SK-N-SH (cell line): ENCODE data around the gene GRIN1. TPM values are rescaled to one million over a fixed set of nuclear protein-coding genes. Genes with fewer than 3 reads are reported as not detected.

Experiments
- CTCF ChIA-PET: fragments of 300-600, 350-600 bp; formaldehyde crosslinking; extraction: SDS; loops from one replicate; lab custom pipeline; 2021; lab: Yijun Ruan, JAX
- POLR2A ChIA-PET: fragments of 350-600 bp; sonication (Branson Sonifier 250); formaldehyde crosslinking; extraction: SDS; loops from one replicate; lab custom pipeline; 2020; ENCODE audit warnings: antibody characterized with exemption, inconsistent platforms; lab: Yijun Ruan, JAX
- DNase-seq: peaks from one replicate; pipeline ENCODE4 v3.0.0; 2012
- H2AFZ ChIP-seq: fragments of 200-600 bp; sonication (generic); 2 replicates; pipeline ENCODE4 v1.8.1; 2016; ENCODE audit warnings: antibody characterized with exemption, mild to moderate bottlenecking, low read depth
- H3F3A ChIP-seq: fragments of 200-600 bp; sonication (generic); replicated peaks from 2 replicates; pipeline ENCODE3; 2016; ENCODE audit warnings: antibody characterized with exemption, mild to moderate bottlenecking; ENCODE audit not compliant: insufficient read depth
- H3K27ac ChIP-seq, 2 experiments: fragments of 200-500 bp in 1 of 2; fragments of 200-600 bp in 1 of 2; sonication (Bioruptor generic) in 1 of 2; sonication (generic), shearing (Covaris generic) in 1 of 2; 2 replicates each; pipeline versions ENCODE4 v1.5.1 to v1.6.1; 2014 to 2016; ENCODE audit warnings: low read depth in 2 of 2, inconsistent platforms in 1 of 2, low read length in 1 of 2, mild to moderate bottlenecking in 1 of 2, mixed read lengths in 1 of 2
- H3K27me3 ChIP-seq: fragments of 200-600 bp; sonication (generic), shearing (Covaris generic); 2 replicates; pipeline ENCODE4 v1.6.1; 2016; ENCODE audit warnings: mixed run types; ENCODE audit not compliant: insufficient read depth
- H3K36me3 ChIP-seq, 2 experiments: fragments of 200-500 bp in 1 of 2; fragments of 200-600 bp in 1 of 2; sonication (Bioruptor generic) in 1 of 2; sonication (generic) in 1 of 2; replicated peaks in 1 of 2; 2 replicates each; pipeline versions ENCODE3 to v1.5.1; 2014 to 2016; ENCODE audit warnings: low read length in 1 of 2, mild to moderate bottlenecking in 1 of 2; ENCODE audit not compliant: insufficient read depth in 2 of 2, control insufficient read depth in 1 of 2
- H3K4me1 ChIP-seq, 2 experiments: fragments of 200-500 bp in 1 of 2; fragments of 200-600 bp in 1 of 2; sonication (Bioruptor generic) in 1 of 2; sonication (generic), shearing (Covaris generic) in 1 of 2; 2 replicates each; pipeline versions ENCODE4 v1.5.1 to v1.6.1; 2014 to 2016; ENCODE audit warnings: low read depth in 1 of 2, low read length in 1 of 2, mixed run types in 1 of 2; ENCODE audit not compliant: insufficient read depth in 2 of 2, control insufficient read depth in 1 of 2
- H3K4me2 ChIP-seq: fragments of 200-600 bp; sonication (generic), shearing (Covaris generic); 2 replicates; pipeline ENCODE4 v1.6.1; 2017; ENCODE audit warnings: mixed run types
- H3K4me3 ChIP-seq, 2 experiments: fragments of 200-500 bp in 1 of 2; fragments of 200-600 bp in 1 of 2; sonication (Bioruptor generic) in 1 of 2; sonication (generic), shearing (Covaris generic) in 1 of 2; 2 replicates each; pipeline versions ENCODE4 v1.5.1 to v1.8.1; 2014 to 2016; ENCODE audit warnings: low read depth in 2 of 2, inconsistent platforms in 1 of 2, low read length in 1 of 2, mild to moderate bottlenecking in 1 of 2, mixed read lengths in 1 of 2, moderate library complexity in 1 of 2
- H3K79me2 ChIP-seq: fragments of 200-600 bp; sonication (generic); 2 replicates; pipeline ENCODE4 v1.8.1; 2017; ENCODE audit warnings: mild to moderate bottlenecking; ENCODE audit not compliant: insufficient read depth
- H3K9ac ChIP-seq: fragments of 200-600 bp; sonication (generic); 2 replicates; pipeline ENCODE4 v1.6.1; 2017; ENCODE audit warnings: mixed run types
- H3K9me2 ChIP-seq: fragments of 200-600 bp; sonication (generic); 2 replicates; pipeline ENCODE4 v1.6.1; 2017; ENCODE audit warnings: mixed run types
- H3K9me3 ChIP-seq: fragments of 200-600 bp; sonication (generic); 2 replicates; pipeline ENCODE4 v1.6.1; 2017; ENCODE audit warnings: mixed run types, mild to moderate bottlenecking, moderate library complexity
- H4K20me1 ChIP-seq: fragments of 200-600 bp; sonication (generic); 2 replicates; pipeline ENCODE4 v1.6.1; 2017; ENCODE audit warnings: mild to moderate bottlenecking, mixed run types; ENCODE audit not compliant: insufficient read depth
- CHD2 ChIP-seq: fragments of 150-350 bp; IDR thresholded peaks from 2 replicates; pipeline ENCODE4 v1.6.1; 2018; ENCODE audit warnings: low read length; ENCODE audit not compliant: partially characterized antibody
- ELF1 ChIP-seq: IDR thresholded peaks from 2 replicates; pipeline ENCODE4 v1.4.0; 2012
- EP300 ChIP-seq, 2 experiments: IDR thresholded peaks; 2 replicates each; pipeline versions ENCODE4 v1.4.0 to v1.6.1; 2012; ENCODE audit warnings: borderline replicate concordance in 1 of 2, low read depth in 1 of 2, low read length in 1 of 2
- RCOR1 ChIP-seq: fragments of 150-350 bp; IDR thresholded peaks from 2 replicates; pipeline ENCODE4 v1.6.1; 2017; ENCODE audit warnings: antibody characterized with exemption, low read length
- RXRA ChIP-seq: IDR thresholded peaks from 2 replicates; pipeline ENCODE4 v1.4.0; 2012; ENCODE audit warnings: low read depth, mild to moderate bottlenecking, borderline replicate concordance
- TAF1 ChIP-seq: IDR thresholded peaks from 2 replicates; pipeline ENCODE4 v1.6.1; 2012; ENCODE audit warnings: low read depth, mild to moderate bottlenecking, low read length, moderate library complexity, borderline replicate concordance
- TCF12 ChIP-seq: IDR thresholded peaks from 2 replicates; pipeline ENCODE4 v1.4.0; 2012
- TEAD4 ChIP-seq: IDR thresholded peaks from 2 replicates; pipeline ENCODE4 v1.4.0; 2012; ENCODE audit warnings: mild to moderate bottlenecking, borderline replicate concordance; ENCODE audit not compliant: insufficient read depth
- USF1 ChIP-seq: IDR thresholded peaks from 2 replicates; pipeline ENCODE4 v1.4.0; 2012; ENCODE audit warnings: low read depth, borderline replicate concordance
- WGBS: methylation state at CpG from one replicate; pipeline ENCODE4 v1.1.6; 2017; ENCODE audit warnings: low lambda C conversion rate; 5-methylcytosine and 5-hydroxymethylcytosine counted together
- polyA plus RNA-seq, 3 experiments: library from polyadenylated mRNA; depleted of rRNA; stranded (reverse); fragments of >200 nt; gene quantifications; 2 replicates each; pipeline ENCODE4 v1.2.3, GENCODE V29; 2012
- TF ChIP-seq, protein P1 (sequence below): IDR thresholded peaks from 2 replicates; pipeline ENCODE4 v1.4.0; 2012; ENCODE audit warnings: low read depth
- TF ChIP-seq, protein P2 (sequence below): fragments of 150-350 bp; IDR thresholded peaks from 2 replicates; pipeline ENCODE4 v1.6.1; 2016; ENCODE audit warnings: mild to moderate bottlenecking, low read depth, low read length
- TF ChIP-seq, protein P3 (sequence below): IDR thresholded peaks from 2 replicates; pipeline ENCODE4; 2012
- TF ChIP-seq, protein P4 (sequence below): IDR thresholded peaks from 2 replicates; pipeline ENCODE4 v1.6.1; 2012; ENCODE audit warnings: mild to moderate bottlenecking, low read depth, low read length, moderate library complexity

GRIN1 gene
- polyA plus RNA-seq, 1 of the 3 experiments (the other 2 are of a cell fraction) = not detected

DNA sequence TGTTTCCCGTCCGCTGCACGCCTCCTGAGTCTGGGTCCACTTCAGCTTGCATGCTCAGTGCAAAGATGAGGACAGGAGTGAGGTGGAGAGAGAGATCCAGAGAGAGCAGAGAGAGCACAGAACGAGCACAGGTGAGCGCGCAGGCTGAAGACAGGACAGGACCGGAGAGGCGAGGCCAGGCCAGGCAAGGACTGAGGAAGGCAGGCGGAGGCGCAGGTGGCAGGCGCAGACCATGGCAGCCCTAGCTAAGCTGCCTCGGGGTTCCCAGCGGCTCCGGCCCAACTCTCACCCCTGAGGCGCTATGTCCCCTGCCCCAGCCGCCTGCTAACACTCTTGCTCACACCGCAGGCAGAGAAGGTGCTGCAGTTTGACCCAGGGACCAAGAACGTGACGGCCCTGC is 9.7 kb downstream of the GRIN1 start:
- Histone ChIP-seq H3K9me3 (no peaks in the 10 kb centered on the region), H3K27ac (no peak overlapping the region), H4K20me1 (no peaks in the 10 kb centered on the region), H3K9me2 (no peaks in the 10 kb centered on the region), H3F3A (no peaks in the 10 kb centered on the region), H3K4me1 (no peaks in the 10 kb centered on the region), H3K4me3 (no peak overlapping the region), H3K36me3 (no peaks in the 10 kb centered on the region), H2AFZ (no peak overlapping the region), H3K27me3 (no peaks in the 10 kb centered on the region), H3K9ac (no peak overlapping the region), H3K79me2 (no peaks in the 10 kb centered on the region), H3K4me2 (no peak overlapping the region)
- DNase-seq = no peak
- POLR2A ChIA-PET = interaction anchor here (1.5 kb wide), 1 partner anchor 9 kb away, joined by 3 read pairs; the partner anchor contains the start of gene GRIN1
- 84% methylated on average over 19 of the region's 19 CpGs for WGBS
- CTCF ChIA-PET = interaction anchor here (1.1 to 1.3 kb wide), 2 partner anchors 20 to 21 kb away, joined by 3 to 4 read pairs; partner anchors contain the start of gene LRRC26
- no peak for TF ChIP-seq USF1

DNA sequence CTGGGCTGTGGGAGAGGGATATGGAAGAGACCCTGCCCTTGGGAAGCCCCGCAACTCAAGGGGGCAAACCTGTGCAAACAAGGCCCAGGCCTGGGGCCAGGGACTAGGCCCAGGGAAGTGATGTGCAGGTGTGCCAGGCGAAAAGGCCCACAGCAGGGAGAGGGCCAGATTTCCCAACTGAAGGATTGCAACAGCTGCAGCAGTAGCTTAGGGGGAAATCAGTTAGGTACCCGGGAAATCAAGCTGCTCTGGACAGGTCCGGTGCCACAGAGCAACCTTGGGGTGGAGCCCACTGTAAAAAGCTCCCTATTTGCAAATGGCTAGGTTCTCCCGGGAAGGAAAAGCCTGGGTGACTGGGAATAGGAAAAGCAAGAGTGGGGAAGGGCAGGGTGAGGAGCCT is 10.4 kb downstream of the GRIN1 start:
- H4K20me1 ChIP-seq = no peaks in the 10 kb centered on the region
- H3K9me2 ChIP-seq = no peaks in the 10 kb centered on the region
- ChIA-PET CTCF (interaction anchor here (1.1 to 2.0 kb wide), 3 partner anchors 20 to 27 kb away, joined by 3 to 7 read pairs (median 4); partner anchors contain the start of gene LRRC26), POLR2A (interaction anchor here (1.5 kb wide), 1 partner anchor 10 kb away, joined by 3 read pairs; the partner anchor contains the start of gene GRIN1)
- H3K9ac ChIP-seq = no peak overlapping the region
- H3K4me3 ChIP-seq = no peak overlapping the region
- no peak overlapping the region for H3K4me2 ChIP-seq
- TF ChIP-seq EP300 (IDR thresholded peaks at IDR 0.05; ENCODE audit: borderline replicate concordance in 1 of 2, low read depth in 1 of 2, low read length in 1 of 2) (no peak), RXRA (no peak), TEAD4 (no peak), TCF12 (no peak)
- TF ChIP-seq, protein P1, sequence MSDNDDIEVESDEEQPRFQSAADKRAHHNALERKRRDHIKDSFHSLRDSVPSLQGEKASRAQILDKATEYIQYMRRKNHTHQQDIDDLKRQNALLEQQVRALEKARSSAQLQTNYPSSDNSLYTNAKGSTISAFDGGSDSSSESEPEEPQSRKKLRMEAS = no peak
- 68% methylated on average over 5 of the region's 5 CpGs for WGBS
- H3K4me1 ChIP-seq = no peaks in the 10 kb centered on the region
- no peak overlapping the region for H2AFZ ChIP-seq
- no peaks in the 10 kb centered on the region for H3K79me2 ChIP-seq
- no peaks in the 10 kb centered on the region for H3K27me3 ChIP-seq
- no peaks in the 10 kb centered on the region for H3F3A ChIP-seq
- DNase-seq = no peak
- H3K9me3 ChIP-seq = no peaks in the 10 kb centered on the region
- no peaks in the 10 kb centered on the region for H3K36me3 ChIP-seq
- no peak overlapping the region for H3K27ac ChIP-seq

DNA sequence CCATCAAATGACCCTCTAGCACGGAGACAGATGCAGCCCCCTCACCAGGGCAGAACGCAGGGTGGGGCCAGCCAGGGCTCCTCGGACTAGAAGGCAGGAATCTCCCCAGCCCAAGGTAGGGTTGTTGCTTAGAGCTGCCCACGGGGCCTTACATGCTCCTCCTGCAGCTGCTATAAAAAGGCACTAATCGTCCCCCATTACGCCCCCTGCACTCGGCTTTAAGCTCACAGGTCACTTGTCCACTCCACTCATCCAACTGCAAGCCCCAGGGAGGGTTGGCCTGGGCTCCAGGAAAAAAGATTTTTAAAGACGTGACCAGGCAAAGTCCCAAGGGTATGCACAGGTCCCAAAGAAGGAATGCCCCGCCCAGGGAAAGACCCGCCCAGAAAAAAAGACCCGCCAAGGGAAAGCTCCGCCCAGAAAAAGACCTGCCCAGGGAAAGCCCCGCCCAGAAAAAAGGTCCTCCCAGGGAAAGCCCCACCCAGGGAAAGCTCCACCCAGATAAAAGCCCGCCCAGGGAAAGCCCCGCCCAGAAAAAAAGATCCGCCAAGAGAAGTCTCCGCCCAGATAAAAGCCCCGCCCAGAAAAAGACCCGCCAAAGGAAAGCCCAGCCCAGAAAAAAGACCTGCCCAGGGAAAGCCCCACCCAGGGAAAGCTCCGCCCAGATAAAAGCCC is 11.1 kb downstream of the GRIN1 start:
- no peak overlapping the region for H3K4me2 ChIP-seq
- H2AFZ ChIP-seq = no peak overlapping the region
- no peak for DNase-seq
- 77% methylated on average over 17 of the region's 20 CpGs for WGBS
- ChIA-PET CTCF (interaction anchor here (0.6 to 2.0 kb wide), 3 partner anchors 26 to 410 kb away, joined by 3 to 7 read pairs (median 4); no protein-coding TSS in a partner anchor), POLR2A (interaction anchor here (1.7 kb wide), 1 partner anchor 11 kb away, joined by 6 read pairs; the partner anchor contains the start of gene GRIN1)
- H3K27ac ChIP-seq = no peak overlapping the region
- no peaks in the 10 kb centered on the region for H3K79me2 ChIP-seq
- no peak overlapping the region for H3K9ac ChIP-seq
- H3F3A ChIP-seq = no peaks in the 10 kb centered on the region
- no peaks in the 10 kb centered on the region for H3K9me3 ChIP-seq
- H3K36me3 ChIP-seq = no peaks in the 10 kb centered on the region
- no peak overlapping the region for H3K4me3 ChIP-seq
- H4K20me1 ChIP-seq = no peaks in the 10 kb centered on the region
- H3K27me3 ChIP-seq = no peaks in the 10 kb centered on the region
- H3K9me2 ChIP-seq = no peaks in the 10 kb centered on the region
- no peaks in the 10 kb centered on the region for H3K4me1 ChIP-seq
- TF ChIP-seq, protein P2, sequence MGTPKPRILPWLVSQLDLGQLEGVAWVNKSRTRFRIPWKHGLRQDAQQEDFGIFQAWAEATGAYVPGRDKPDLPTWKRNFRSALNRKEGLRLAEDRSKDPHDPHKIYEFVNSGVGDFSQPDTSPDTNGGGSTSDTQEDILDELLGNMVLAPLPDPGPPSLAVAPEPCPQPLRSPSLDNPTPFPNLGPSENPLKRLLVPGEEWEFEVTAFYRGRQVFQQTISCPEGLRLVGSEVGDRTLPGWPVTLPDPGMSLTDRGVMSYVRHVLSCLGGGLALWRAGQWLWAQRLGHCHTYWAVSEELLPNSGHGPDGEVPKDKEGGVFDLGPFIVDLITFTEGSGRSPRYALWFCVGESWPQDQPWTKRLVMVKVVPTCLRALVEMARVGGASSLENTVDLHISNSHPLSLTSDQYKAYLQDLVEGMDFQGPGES = no peak
- TF ChIP-seq, protein P3, sequence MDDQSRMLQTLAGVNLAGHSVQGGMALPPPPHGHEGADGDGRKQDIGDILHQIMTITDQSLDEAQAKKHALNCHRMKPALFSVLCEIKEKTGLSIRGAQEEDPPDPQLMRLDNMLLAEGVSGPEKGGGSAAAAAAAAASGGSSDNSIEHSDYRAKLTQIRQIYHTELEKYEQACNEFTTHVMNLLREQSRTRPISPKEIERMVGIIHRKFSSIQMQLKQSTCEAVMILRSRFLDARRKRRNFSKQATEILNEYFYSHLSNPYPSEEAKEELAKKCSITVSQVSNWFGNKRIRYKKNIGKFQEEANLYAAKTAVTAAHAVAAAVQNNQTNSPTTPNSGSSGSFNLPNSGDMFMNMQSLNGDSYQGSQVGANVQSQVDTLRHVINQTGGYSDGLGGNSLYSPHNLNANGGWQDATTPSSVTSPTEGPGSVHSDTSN = no peak
- TF ChIP-seq, protein P4, sequence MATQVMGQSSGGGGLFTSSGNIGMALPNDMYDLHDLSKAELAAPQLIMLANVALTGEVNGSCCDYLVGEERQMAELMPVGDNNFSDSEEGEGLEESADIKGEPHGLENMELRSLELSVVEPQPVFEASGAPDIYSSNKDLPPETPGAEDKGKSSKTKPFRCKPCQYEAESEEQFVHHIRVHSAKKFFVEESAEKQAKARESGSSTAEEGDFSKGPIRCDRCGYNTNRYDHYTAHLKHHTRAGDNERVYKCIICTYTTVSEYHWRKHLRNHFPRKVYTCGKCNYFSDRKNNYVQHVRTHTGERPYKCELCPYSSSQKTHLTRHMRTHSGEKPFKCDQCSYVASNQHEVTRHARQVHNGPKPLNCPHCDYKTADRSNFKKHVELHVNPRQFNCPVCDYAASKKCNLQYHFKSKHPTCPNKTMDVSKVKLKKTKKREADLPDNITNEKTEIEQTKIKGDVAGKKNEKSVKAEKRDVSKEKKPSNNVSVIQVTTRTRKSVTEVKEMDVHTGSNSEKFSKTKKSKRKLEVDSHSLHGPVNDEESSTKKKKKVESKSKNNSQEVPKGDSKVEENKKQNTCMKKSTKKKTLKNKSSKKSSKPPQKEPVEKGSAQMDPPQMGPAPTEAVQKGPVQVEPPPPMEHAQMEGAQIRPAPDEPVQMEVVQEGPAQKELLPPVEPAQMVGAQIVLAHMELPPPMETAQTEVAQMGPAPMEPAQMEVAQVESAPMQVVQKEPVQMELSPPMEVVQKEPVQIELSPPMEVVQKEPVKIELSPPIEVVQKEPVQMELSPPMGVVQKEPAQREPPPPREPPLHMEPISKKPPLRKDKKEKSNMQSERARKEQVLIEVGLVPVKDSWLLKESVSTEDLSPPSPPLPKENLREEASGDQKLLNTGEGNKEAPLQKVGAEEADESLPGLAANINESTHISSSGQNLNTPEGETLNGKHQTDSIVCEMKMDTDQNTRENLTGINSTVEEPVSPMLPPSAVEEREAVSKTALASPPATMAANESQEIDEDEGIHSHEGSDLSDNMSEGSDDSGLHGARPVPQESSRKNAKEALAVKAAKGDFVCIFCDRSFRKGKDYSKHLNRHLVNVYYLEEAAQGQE = no peak
- no peak for TF ChIP-seq RCOR1
- no peak for TF ChIP-seq ELF1
- no peak for TF ChIP-seq TAF1
- TF ChIP-seq CHD2 = no peak
